HL-60 (cell line): Measurements from ENCODE around the gene ATRN.
A peak's percentile ranks its signal among the peaks of the same experiment; 100 is the strongest.

ENCODE experiments used
- GABPA ChIP-seq: IDR thresholded peaks from 2 replicates; pipeline ENCODE4 v1.6.1; 2012; ENCODE audit warnings: low read depth
- POLR2AphosphoS5 ChIP-seq: IDR thresholded peaks from 2 replicates; pipeline ENCODE4 v1.6.1; 2012; ENCODE audit warnings: low read depth
- REST ChIP-seq: IDR thresholded peaks from 2 replicates; pipeline ENCODE4 v1.6.1; 2012; ENCODE audit warnings: low read depth; ENCODE audit not compliant: insufficient replicate concordance
- SPI1 ChIP-seq: IDR thresholded peaks from 2 replicates; pipeline ENCODE4 v1.6.1; 2012; ENCODE audit warnings: low read depth, mild to moderate bottlenecking, borderline replicate concordance
- TF ChIP-seq, protein P1 (sequence below): IDR thresholded peaks from one replicate; pipeline ENCODE4 v1.5.1; 2011; ENCODE audit warnings: low read length, control low read depth, inconsistent platforms; ENCODE audit not compliant: insufficient read depth

DNA sequence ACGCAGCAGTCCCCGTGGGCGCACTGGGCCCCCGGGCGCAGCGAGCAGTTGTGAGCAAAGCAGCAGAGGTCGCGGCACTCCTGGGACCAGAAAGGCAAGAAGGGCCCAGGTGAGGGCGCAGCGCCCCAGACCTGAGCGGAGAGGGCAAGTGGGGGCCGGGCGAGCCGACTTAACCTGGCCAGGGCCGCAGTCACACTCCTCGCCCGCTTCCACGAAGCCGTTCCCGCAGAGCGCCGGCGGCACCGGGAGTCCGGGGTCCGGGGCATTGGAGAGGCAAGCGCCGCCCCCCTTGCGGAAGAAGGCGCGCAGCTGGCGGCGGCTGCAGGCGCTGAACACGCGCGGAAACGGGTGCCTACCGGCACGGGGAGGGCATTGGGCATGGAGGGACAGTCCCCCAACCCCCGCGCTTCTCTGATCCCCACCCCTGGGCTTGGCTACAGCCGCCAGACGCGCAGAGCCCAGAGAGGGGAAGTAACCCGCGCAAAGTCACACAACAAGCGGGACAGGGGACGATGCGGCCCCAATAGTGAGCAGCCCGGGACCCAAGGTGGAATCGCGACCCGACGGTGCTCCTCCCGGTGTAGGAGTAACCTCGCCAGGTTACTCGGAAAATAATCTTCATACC lies 201.8 kb downstream of the ATRN start:
- TF ChIP-seq, protein P1, sequence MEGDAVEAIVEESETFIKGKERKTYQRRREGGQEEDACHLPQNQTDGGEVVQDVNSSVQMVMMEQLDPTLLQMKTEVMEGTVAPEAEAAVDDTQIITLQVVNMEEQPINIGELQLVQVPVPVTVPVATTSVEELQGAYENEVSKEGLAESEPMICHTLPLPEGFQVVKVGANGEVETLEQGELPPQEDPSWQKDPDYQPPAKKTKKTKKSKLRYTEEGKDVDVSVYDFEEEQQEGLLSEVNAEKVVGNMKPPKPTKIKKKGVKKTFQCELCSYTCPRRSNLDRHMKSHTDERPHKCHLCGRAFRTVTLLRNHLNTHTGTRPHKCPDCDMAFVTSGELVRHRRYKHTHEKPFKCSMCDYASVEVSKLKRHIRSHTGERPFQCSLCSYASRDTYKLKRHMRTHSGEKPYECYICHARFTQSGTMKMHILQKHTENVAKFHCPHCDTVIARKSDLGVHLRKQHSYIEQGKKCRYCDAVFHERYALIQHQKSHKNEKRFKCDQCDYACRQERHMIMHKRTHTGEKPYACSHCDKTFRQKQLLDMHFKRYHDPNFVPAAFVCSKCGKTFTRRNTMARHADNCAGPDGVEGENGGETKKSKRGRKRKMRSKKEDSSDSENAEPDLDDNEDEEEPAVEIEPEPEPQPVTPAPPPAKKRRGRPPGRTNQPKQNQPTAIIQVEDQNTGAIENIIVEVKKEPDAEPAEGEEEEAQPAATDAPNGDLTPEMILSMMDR, result no peak
- TF ChIP-seq REST (no peak), POLR2AphosphoS5 (no peak), GABPA (no peak), SPI1 (peak; percentile 25; the same call in 1 of the 2 replicates)
